HG03575 (cell line): ENCODE data around the gene DOLPP1.

ENCODE experiments used
- ATAC-seq: cut with Tn5 transposase; IDR thresholded peaks from one replicate; pipeline ENCODE4 v1.9.1; 2021; ENCODE audit not compliant: unreplicated experiment, insufficient number of reproducible peaks, low FRiP score; ENCODE audit errors: extremely low read depth

Gene DOLPP1

GRCh38 chr9:129080298-129080600, 662 bp upstream of the DOLPP1 start:
- ATAC-seq, result no peak

GRCh38 chr9:129081388-129081904, 535 bp downstream of the DOLPP1 start:
- no peak for ATAC-seq

- ATAC-seq, result no peak
These were observed 3.2 kb downstream of the DOLPP1 start for GRCh38 chr9:129084087-129084486.

- no peak for ATAC-seq
These were observed 8.3 kb downstream of the DOLPP1 start for GRCh38 chr9:129089246-129089645.

- ATAC-seq, result no peak
These were observed 12.9 kb downstream of the DOLPP1 start for GRCh38 chr9:129093602-129094386.

GRCh38 chr9:129094387-129095169, 13.7 kb downstream of the DOLPP1 start:
- ATAC-seq, result no peak

GRCh38 chr9:129095170-129095667, 14.3 kb downstream of the DOLPP1 start:
- no peak for ATAC-seq

GRCh38 chr9:129095908-129096307, 15.0 kb downstream of the DOLPP1 start:
- ATAC-seq, result no peak

GRCh38 chr9:129097671-129098306, 16.9 kb downstream of the DOLPP1 start:
- ATAC-seq, result no peak

GRCh38 chr9:129098328-129098727, 17.4 kb downstream of the DOLPP1 start:
- ATAC-seq, result no peak

- ATAC-seq, result no peak
These were observed 19.7 kb downstream of the DOLPP1 start for GRCh38 chr9:129100383-129101169.

GRCh38 chr9:129101279-129101678, 20.4 kb downstream of the DOLPP1 start:
- ATAC-seq, result no peak

- ATAC-seq, result no peak
These were observed 21.2 kb downstream of the DOLPP1 start for GRCh38 chr9:129102095-129102525.

- no peak for ATAC-seq
These were observed 22.1 kb downstream of the DOLPP1 start for GRCh38 chr9:129102791-129103594.

GRCh38 chr9:129103595-129103965, 22.7 kb downstream of the DOLPP1 start:
- ATAC-seq, result no peak

GRCh38 chr9:129104051-129104450, 23.1 kb downstream of the DOLPP1 start:
- ATAC-seq, result no peak

GRCh38 chr9:129105857-129106694, 25.2 kb downstream of the DOLPP1 start:
- ATAC-seq, result no peak
